ENCODE data around the gene LMOD1. TPM values are rescaled to one million over a fixed set of nuclear protein-coding genes. Genes with fewer than 3 reads are reported as not detected.
"Not testable (repeated sequence)": the region's sequence is repeated elsewhere in the genome, so short reads cannot be mapped to it uniquely, and the experiment has no call there.

The LMOD1 gene
- total and polyA plus RNA-seq, 2 of the 8 experiments (the other 6 are each of a cell fraction or from before 2014, with no cell fraction given), result 0.77 to 1.4 TPM

DNA sequence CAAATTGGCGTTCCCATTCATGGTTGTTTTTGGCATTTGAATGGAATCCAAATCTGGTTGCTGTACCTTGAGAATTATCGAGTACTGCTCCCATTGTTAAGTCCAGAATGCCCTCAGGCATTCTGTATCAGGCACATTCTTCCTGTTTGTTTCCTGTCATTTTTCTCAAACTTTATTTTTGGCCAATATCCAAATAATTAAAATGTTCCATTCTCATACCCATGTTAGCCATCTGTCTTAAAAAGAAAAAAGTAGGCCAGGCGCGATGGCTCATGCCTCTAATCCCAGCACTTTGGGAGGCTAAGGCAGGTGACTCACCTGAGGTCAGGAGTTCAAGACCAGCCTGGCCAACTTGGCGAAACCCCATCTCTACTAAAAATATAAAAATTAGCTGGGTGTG is 86.9 kb downstream of the LMOD1 start (continued):
- TF ChIP-seq TAF7 (optimal IDR thresholded peaks at IDR 0.05; ENCODE audit: borderline replicate concordance, low read depth, low read length), result no peak
- TF ChIP-seq HDAC2 (IDR thresholded peaks at IDR 0.05; ENCODE audit: borderline replicate concordance in 1 of 2, low read depth in 2 of 2, low read length in 2 of 2), result no peak

DNA sequence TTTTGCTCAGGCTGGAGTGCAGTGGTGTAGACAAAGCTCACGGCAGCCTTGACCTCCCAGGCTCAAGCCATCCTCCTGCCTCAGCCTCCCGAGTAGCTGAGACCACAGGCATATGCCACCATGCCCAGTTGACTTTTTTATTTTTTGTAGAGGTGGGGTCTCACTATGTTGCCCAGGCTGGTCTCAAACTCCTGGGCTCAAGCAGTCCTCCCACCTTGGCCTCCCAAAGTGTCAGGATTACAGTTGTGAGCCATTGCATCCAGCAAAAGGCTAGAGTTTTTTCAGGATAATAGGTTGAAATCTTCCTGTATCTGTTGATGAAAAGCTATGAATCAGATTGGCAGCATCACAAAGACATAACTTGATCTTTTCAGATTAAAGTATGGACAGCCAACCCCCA is 89.6 kb downstream of the LMOD1 start:
- H4K20me1 ChIP-seq (replicated peaks in 1 of 2; ENCODE audit: control insufficient read depth in 1 of 2, insufficient read depth in 2 of 2, low read length in 2 of 2); H3K23me2 ChIP-seq (ENCODE audit: low read depth, low read length); H2BK15ac ChIP-seq (ENCODE audit: low read length); H3K27ac ChIP-seq (ENCODE audit: low read depth, low read length); H3K18ac ChIP-seq (ENCODE audit: extremely low read depth, low read length); H3K4me2 ChIP-seq (ENCODE audit: insufficient read depth in 1 of 2, low read depth in 2 of 2, low read length in 2 of 2); H3K27me3 ChIP-seq (replicated peaks in 1 of 4; ENCODE audit: control insufficient read depth in 3 of 4, extremely low read depth in 1 of 4, insufficient read depth in 3 of 4, low read length in 3 of 4); H3K4me1 ChIP-seq (replicated peaks in 1 of 4; ENCODE audit: control insufficient read depth in 3 of 4, insufficient read depth in 4 of 4, low read length in 3 of 4); FAIRE-seq; H3K4me3 ChIP-seq (ENCODE audit: extremely low read depth in 1 of 4, insufficient read depth in 2 of 4, low read depth in 3 of 4, low read length in 4 of 4); DNase-seq (ENCODE audit: low read depth in 1 of 2, low spot score in 2 of 2); H2BK20ac ChIP-seq (ENCODE audit: low read length); H3K56ac ChIP-seq (replicated peaks; ENCODE audit: insufficient read length, low read depth, low read length); POLR2A ChIA-PET (ENCODE audit: partially characterized antibody); H4K91ac ChIP-seq (replicated peaks; ENCODE audit: insufficient read length, low read length); H2AK5ac ChIP-seq (ENCODE audit: low read depth, low read length); H3K79me2 ChIP-seq (ENCODE audit: control insufficient read depth in 1 of 2, insufficient read depth in 2 of 2, low read length in 2 of 2); H3K23ac ChIP-seq (ENCODE audit: insufficient read length); H4K5ac ChIP-seq (ENCODE audit: insufficient read length, low read depth, low read length); H2BK120ac ChIP-seq (replicated peaks; ENCODE audit: low read depth, low read length); H3K4ac ChIP-seq (replicated peaks; ENCODE audit: insufficient read length, low read depth, low read length); H3K79me1 ChIP-seq (ENCODE audit: low read depth, low read length); H3K9ac ChIP-seq (replicated peaks in 1 of 4; ENCODE audit: extremely low read depth in 1 of 4, low read depth in 3 of 4, low read length in 3 of 4); H2AFZ ChIP-seq (ENCODE audit: low read length); H2BK12ac ChIP-seq (ENCODE audit: low read depth, low read length); H2BK5ac ChIP-seq (ENCODE audit: low read depth, low read length); H3K14ac ChIP-seq (ENCODE audit: insufficient read length); H3K9me3 ChIP-seq (ENCODE audit: insufficient read depth in 2 of 2, low read depth in 1 of 2, low read length in 1 of 2); H4K8ac ChIP-seq (ENCODE audit: extremely low read depth, insufficient read depth, low read length): not testable (repeated sequence)
- CTCF ChIA-PET (ENCODE audit: partially characterized antibody), result interaction anchor here (0.6 to 3.7 kb wide), 3 partner anchors 8 to 300 kb away, joined by 3 to 12 read pairs (median 4); no protein-coding TSS in a partner anchor
- 93% methylated on average over 2 of the region's 2 CpGs; no CpG with 5 or more reads in 1 of the 2 experiments for WGBS, 2 experiments (ENCODE audit: extremely low coverage in 1 of 2, insufficient coverage in 1 of 2, insufficient read length in 1 of 2, insufficient replicate concordance in 2 of 2, low coverage in 1 of 2, low lambda C conversion rate in 2 of 2, missing lambda C conversion rate in 1 of 2)
- peaks cover 25 to 93% (median 72%) of the 10 kb centered on the region in 4 experiments for H3K36me3 ChIP-seq (ENCODE audit: control insufficient read depth in 2 of 4, insufficient read depth in 4 of 4, low read length in 3 of 4)
